K562 (cell line): Measurements from ENCODE around the gene CHSY1. TPM values are rescaled to one million over a fixed set of nuclear protein-coding genes. Genes with fewer than 3 reads are reported as not detected.
A peak's percentile ranks its signal among the peaks of the same experiment; 100 is the strongest.

Experiments
- ATAC-seq: fragments of 200-7000 bp; cut with Tn5 transposase; 3 replicates; pipeline ENCODE4 v1.9.1; 2020; ENCODE audit warnings: moderate library complexity
- BruUV-seq: library from RNA; stranded (reverse); fragments of 400-500 nt; replicated peaks from 2 replicates; lab custom pipeline; 2021; lab: Mats Ljungman, UMichigan
- CTCF ChIA-PET: fragments of 300-600 bp; formaldehyde crosslinking; extraction: SDS; loops from one replicate; lab custom pipeline; 2021; ENCODE audit warnings: low intra/inter-chr PET ratio; lab: Yijun Ruan, JAX
- POLR2A ChIA-PET: fragments of 300-600, 350-650 bp; sonication (Branson Sonifier 250); formaldehyde crosslinking; extraction: SDS; loops from one replicate; lab custom pipeline; 2021; ENCODE audit warnings: antibody characterized with exemption, inconsistent platforms; lab: Yijun Ruan, JAX
- DNase-seq, 4 experiments: peaks; one replicate each; pipeline versions ENCODE4 v3.0.0 to v3.0.0-alpha.2; 2011 to 2018; ENCODE audit warnings: low spot score in 3 of 4, mixed read lengths in 3 of 4; ENCODE audit errors: extremely low read depth in 1 of 4
- FAIRE-seq: peaks from 2 replicates; lab custom pipeline; 2011; peaks lifted over from hg19 to GRCh38; lab: Jason Lieb, UNC
- H2AFZ ChIP-seq: 2 replicates; pipeline ENCODE4 v1.6.0; 2011; ENCODE audit warnings: low read depth, low read length, control low read depth, inconsistent platforms
- H3K27ac ChIP-seq: fragments of 200-600 bp; 3 replicates; pipeline ENCODE4 v1.8.0; 2011; ENCODE audit warnings: low read depth, mild to moderate bottlenecking, control low read depth, inconsistent platforms, low read length, moderate library complexity, mixed read lengths; ENCODE audit errors: extremely low read depth
- H3K27me3 ChIP-seq, 2 experiments: fragments of 300-600 bp in 1 of 2; 2 replicates in 1 of 2; 3 replicates in 1 of 2; pipeline versions ENCODE4 v1.6.0 to v1.8.0; 2011; ENCODE audit warnings: inconsistent platforms in 2 of 2, low read length in 2 of 2, mild to moderate bottlenecking in 1 of 2, mixed read lengths in 1 of 2, moderate library complexity in 1 of 2; ENCODE audit not compliant: control insufficient read depth in 2 of 2, insufficient read depth in 2 of 2
- H3K36me3 ChIP-seq: fragments of 300-600 bp; 3 replicates; pipeline ENCODE4 v1.8.0; 2011; ENCODE audit warnings: mild to moderate bottlenecking, low read length, inconsistent platforms; ENCODE audit not compliant: control insufficient read depth, insufficient read depth
- H3K4me1 ChIP-seq, 2 experiments: fragments of 200-600 bp in 1 of 2; replicated peaks in 1 of 2; 2 replicates in 1 of 2; 3 replicates in 1 of 2; pipeline versions ENCODE4 v1.5.1 to v1.8.0; 2011; ENCODE audit warnings: inconsistent platforms in 2 of 2, low read length in 2 of 2, mild to moderate bottlenecking in 1 of 2, mixed read lengths in 1 of 2, moderate library complexity in 1 of 2; ENCODE audit not compliant: control insufficient read depth in 2 of 2, insufficient read depth in 2 of 2
- H3K4me2 ChIP-seq: 2 replicates; pipeline ENCODE4 v1.6.1; 2011; ENCODE audit warnings: low read length, control low read depth, inconsistent platforms, mixed read lengths; ENCODE audit not compliant: insufficient read depth
- H3K4me3 ChIP-seq: fragments of 200-600 bp; sonication (generic), shearing (Covaris generic); 2 replicates; pipeline ENCODE4 v1.5.1; 2016; ENCODE audit warnings: control low read depth, inconsistent platforms
- H3K79me2 ChIP-seq: fragments of 200-600 bp; 3 replicates; pipeline ENCODE4 v1.8.0; 2011; ENCODE audit warnings: low read length, inconsistent platforms; ENCODE audit not compliant: control insufficient read depth, insufficient read depth
- H3K9ac ChIP-seq, 2 experiments: 2 replicates each; pipeline versions ENCODE4 v1.6.0 to v1.6.1; 2011; ENCODE audit warnings: low read depth in 2 of 2, low read length in 2 of 2, control low read depth in 1 of 2, inconsistent platforms in 1 of 2, mild to moderate bottlenecking in 1 of 2, mixed read lengths in 1 of 2; ENCODE audit not compliant: insufficient read depth in 1 of 2
- H3K9me1 ChIP-seq: one replicate; pipeline ENCODE4 v1.6.0; 2011; ENCODE audit warnings: inconsistent platforms, mild to moderate bottlenecking, low read length, moderate library complexity; ENCODE audit not compliant: control insufficient read depth, insufficient read depth
- H3K9me3 ChIP-seq: replicated peaks from 2 replicates; pipeline ENCODE4 v1.5.1; 2011; ENCODE audit warnings: low read depth, low read length, inconsistent platforms; ENCODE audit not compliant: control insufficient read depth, insufficient read depth
- H4K20me1 ChIP-seq: replicated peaks from 2 replicates; pipeline ENCODE4 v1.6.1; 2011; ENCODE audit warnings: low read length, inconsistent platforms, mixed read lengths; ENCODE audit not compliant: control insufficient read depth, insufficient read depth
- HEY1 ChIP-seq: fragments of 250-450 bp; sonication (Bioruptor Pico); IDR thresholded peaks from 2 replicates; pipeline ENCODE4 v1.5.0; 2020; ENCODE audit warnings: mild to moderate bottlenecking, moderate library complexity, borderline replicate concordance
- RBM14 ChIP-seq: fragments of 200-400 bp; formaldehyde crosslinking; IDR thresholded peaks from 2 replicates; pipeline ENCODE4 v1.6.1; 2018; ENCODE audit warnings: low read depth, mild to moderate bottlenecking, low read length, moderate library complexity, borderline replicate concordance; ENCODE audit not compliant: insufficient read depth
- ZFP30 ChIP-seq: fragments of 250-450 bp; sonication (Bioruptor Pico); IDR thresholded peaks from 2 replicates; pipeline ENCODE4 v1.8.0; 2022; ENCODE audit warnings: moderate library complexity, mild to moderate bottlenecking, inconsistent platforms, borderline replicate concordance
- ZKSCAN8 ChIP-seq: fragments of 200-800 bp; sonication (Bioruptor generic); IDR thresholded peaks from 2 replicates; pipeline ENCODE4 v1.6.1; 2016; ENCODE audit warnings: missing genetic modification characterization, missing compliant biosample characterization
- WGBS: fragments of 100-300 bp; shearing (Covaris generic); methylation state at CpG from one replicate; pipeline ENCODE4 v1.1.6; 2016; ENCODE audit warnings: low coverage, mixed read lengths; ENCODE audit not compliant: insufficient coverage; ENCODE audit errors: missing lambda C conversion rate; 5-methylcytosine and 5-hydroxymethylcytosine counted together
- in situ Hi-C: fragments of 300-500 bp; cut with MboI; formaldehyde crosslinking; loops from 4 replicates; pipeline ENCODE4 v1.15.0; 2018; ENCODE audit warnings: inconsistent platforms, mixed read lengths
- intact Hi-C: fragments of 100-400 bp; cut with micrococcal nuclease; formaldehyde crosslinking; loops from 2 replicates; pipeline ENCODE4 v1.14.2; 2022
- polyA plus RNA-seq, 8 experiments: library from polyadenylated mRNA; depleted of rRNA in 4 of 8; stranded (reverse) in 5 of 8; unstranded in 3 of 8; fragments of >200 nt; fragmentation: Nextera tagmentation in 2 of 8; fragmentation: Illumina TruSeq in 1 of 8; extraction: Ambion mirVana in 2 of 8; extraction: Trizol in 1 of 8; gene quantifications; 2 replicates each; pipeline versions ENCODE4 v1.2.1 to v1.2.3, GENCODE V29; 2011 to 2014; ENCODE audit warnings: inconsistent platforms in 1 of 8, missing spikeins in 1 of 8
- total RNA-seq, 7 experiments: library from RNA; depleted of rRNA in 6 of 7; stranded (reverse); fragments of >200 nt in 6 of 7; fragmentation: Illumina TruSeq in 2 of 7; extraction: Trizol in 2 of 7; gene quantifications; 2 replicates each; pipeline versions ENCODE4 v1.2.1 to v1.2.3, GENCODE V29; 2011 to 2021; ENCODE audit warnings: low replicate concordance in 1 of 7
- TF ChIP-seq, protein P1 (sequence below): IDR thresholded peaks from 2 replicates; pipeline ENCODE4 v1.6.1; 2012; ENCODE audit warnings: low read depth, low read length, improper control_type of control experiment, borderline replicate concordance

CHSY1 gene
- total and polyA plus RNA-seq, 9 of the 15 experiments (the other 6 are each of a cell fraction or from before 2014, with no cell fraction given) = 7.0 to 16.4 (median 13.4) TPM

DNA sequence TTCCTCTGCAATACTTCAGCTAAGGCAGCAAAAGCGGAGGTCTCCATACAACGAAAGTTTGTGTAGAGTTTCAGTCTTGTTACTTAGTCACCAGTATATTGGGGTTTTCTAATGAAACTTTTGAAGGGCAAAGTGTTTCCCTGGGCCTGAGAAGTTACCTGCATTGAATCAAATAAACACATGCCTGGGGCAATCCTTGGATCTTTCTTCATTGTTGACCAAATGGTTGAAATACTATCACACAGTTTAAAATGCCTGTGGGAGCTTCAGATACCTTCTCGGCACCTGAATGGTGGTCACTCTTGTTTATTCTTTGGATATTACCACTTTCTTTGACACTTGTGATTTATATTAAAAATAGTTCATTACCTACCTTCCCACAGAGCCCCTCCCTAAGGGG, 988 bp upstream of the CHSY1 start:
- FAIRE-seq = no peak
- in situ Hi-C loops (loop anchor here (25.0 kb wide), 2 partner anchors 341 to 616 kb away; partner anchors contain the start of gene LRRK1), intact Hi-C loops (loop anchor here (10.0 kb wide), 1 partner anchor 628 kb away; no protein-coding TSS in a partner anchor)
- Histone ChIP-seq H3K9ac (peak overlapping the region in 1 of 2 experiments; percentile 60; a peak in 2 of 4 replicates), H3K27ac (no peak overlapping the region), H3K4me3 (peak overlapping the region; percentile 70), H3K9me3 (no peaks in the 10 kb centered on the region), H2AFZ (peak overlapping the region; percentile 82), H3K4me1 (peaks cover 29 to 31% of the 10 kb centered on the region in 2 experiments), H3K4me2 (peak overlapping the region; percentile 79), H3K79me2 (peaks cover 24% of the 10 kb centered on the region), H3K27me3 (no peaks in the 10 kb centered on the region), H3K9me1 (no peaks in the 10 kb centered on the region), H3K36me3 (peaks cover under 1% of the 10 kb centered on the region; the same call in 1 of the 3 replicates), H4K20me1 (peaks cover 15% of the 10 kb centered on the region)
- no peak for DNase-seq
- no TSS peak for BruUV-seq
- ChIA-PET CTCF (interaction anchor here (1.3 kb wide), 1 partner anchor 164 kb away, joined by 6 read pairs; no protein-coding TSS in a partner anchor), POLR2A (interaction anchor here (1.9 to 2.2 kb wide), 2 partner anchors 13 to 167 kb away, joined by 5 to 11 read pairs; no protein-coding TSS in a partner anchor)
- no peak for TF ChIP-seq ZFP30 (CRISPR knock-in tag)
- TF ChIP-seq, protein P1, sequence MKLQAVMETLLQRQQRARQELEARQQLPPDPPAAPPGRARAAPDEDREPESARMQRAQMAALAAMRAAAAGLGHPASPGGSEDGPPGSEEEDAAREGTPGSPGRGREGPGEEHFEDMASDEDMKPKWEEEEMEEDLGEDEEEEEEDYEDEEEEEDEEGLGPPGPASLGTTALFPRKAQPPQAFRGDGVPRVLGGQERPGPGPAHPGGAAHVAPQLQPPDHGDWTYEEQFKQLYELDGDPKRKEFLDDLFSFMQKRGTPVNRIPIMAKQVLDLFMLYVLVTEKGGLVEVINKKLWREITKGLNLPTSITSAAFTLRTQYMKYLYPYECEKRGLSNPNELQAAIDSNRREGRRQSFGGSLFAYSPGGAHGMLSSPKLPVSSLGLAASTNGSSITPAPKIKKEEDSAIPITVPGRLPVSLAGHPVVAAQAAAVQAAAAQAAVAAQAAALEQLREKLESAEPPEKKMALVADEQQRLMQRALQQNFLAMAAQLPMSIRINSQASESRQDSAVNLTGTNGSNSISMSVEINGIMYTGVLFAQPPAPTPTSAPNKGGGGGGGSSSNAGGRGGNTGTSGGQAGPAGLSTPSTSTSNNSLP = no peak
- TF ChIP-seq HEY1 (CRISPR knock-in tag) = no peak
- no peak for TF ChIP-seq ZKSCAN8 (CRISPR knock-in tag)
- TF ChIP-seq RBM14 = no peak
- no peak for ATAC-seq
- 72% methylated on average over 3 of the region's 3 CpGs for WGBS
